Skeletal muscle tissue (tissue), 4 donors: Measurements from ENCODE around the gene EMX1. TPM values are rescaled to one million over a fixed set of nuclear protein-coding genes. Genes with fewer than 3 reads are reported as not detected.
"Not testable (repeated sequence)": the region's sequence is repeated elsewhere in the genome, so short reads cannot be mapped to it uniquely, and the experiment has no call there.

Experiments used
- H3K27ac ChIP-seq: one replicate; pipeline ENCODE4 v1.7.0; 2013; ENCODE audit warnings: mild to moderate bottlenecking, low read depth, low read length, inconsistent platforms
- H3K27me3 ChIP-seq, 3 donors: one replicate each; pipeline ENCODE4 v1.7.0; 2013; ENCODE audit warnings: low read length in 3 of 3; ENCODE audit not compliant: control insufficient read depth in 3 of 3, insufficient read depth in 3 of 3
- H3K36me3 ChIP-seq, 3 donors: one replicate each; pipeline ENCODE4 v1.7.0; 2013; ENCODE audit warnings: low read length in 3 of 3; ENCODE audit not compliant: control insufficient read depth in 3 of 3, insufficient read depth in 3 of 3
- H3K4me1 ChIP-seq, 3 donors: one replicate each; pipeline ENCODE4 v1.7.0; 2013; ENCODE audit warnings: low read length in 3 of 3, mild to moderate bottlenecking in 3 of 3; ENCODE audit not compliant: control insufficient read depth in 3 of 3, insufficient read depth in 3 of 3
- H3K4me3 ChIP-seq, 3 donors: one replicate each; pipeline ENCODE4 v1.7.0; 2013; ENCODE audit warnings: low read length in 3 of 3
- H3K9ac ChIP-seq, 3 donors: one replicate each; pipeline ENCODE4 v1.7.0; 2013; ENCODE audit warnings: low read length in 3 of 3, mild to moderate bottlenecking in 3 of 3, moderate library complexity in 2 of 3, low read depth in 1 of 3
- H3K9me3 ChIP-seq, 3 donors: one replicate each; pipeline ENCODE4 v1.7.0; 2013; ENCODE audit warnings: low read length in 3 of 3; ENCODE audit not compliant: control insufficient read depth in 3 of 3
- total RNA-seq: library from RNA; depleted of rRNA; stranded (reverse); fragments of >200 nt; gene quantifications from one replicate; pipeline ENCODE4 v1.2.3, GENCODE V29; 2014
- donor health status: Osteomylitis.

Gene EMX1
- total RNA-seq, 1 donor from 2014 or later: not detected

DNA sequence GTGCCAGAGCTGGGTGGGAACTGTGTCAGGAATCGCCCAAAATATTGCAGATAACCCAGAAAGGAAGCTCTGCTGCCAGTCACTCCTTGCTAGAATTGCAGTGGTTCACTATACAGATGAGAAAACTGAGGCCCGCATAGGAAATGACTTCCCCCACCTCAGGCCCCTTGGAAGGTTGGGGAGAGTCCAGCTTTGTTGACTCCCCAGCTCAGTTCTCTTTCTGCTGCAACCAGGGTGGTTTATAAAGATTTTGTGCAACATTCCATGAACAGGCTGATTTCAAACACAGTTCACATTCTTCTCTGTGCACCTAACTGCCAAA, 18.8 kb upstream of the EMX1 start:
- Histone ChIP-seq H3K27ac (no peak overlapping the region), H3K4me3 (no peak overlapping the region), H3K4me1 (peaks cover 5 to 13% (median 11%) of the 10 kb centered on the region in 3 donors), H3K9me3 (no peaks in the 10 kb centered on the region), H3K9ac (no peak overlapping the region), H3K27me3 (peaks cover 27 to 56% (median 48%) of the 10 kb centered on the region in 3 donors), H3K36me3 (no peaks in the 10 kb centered on the region)

DNA sequence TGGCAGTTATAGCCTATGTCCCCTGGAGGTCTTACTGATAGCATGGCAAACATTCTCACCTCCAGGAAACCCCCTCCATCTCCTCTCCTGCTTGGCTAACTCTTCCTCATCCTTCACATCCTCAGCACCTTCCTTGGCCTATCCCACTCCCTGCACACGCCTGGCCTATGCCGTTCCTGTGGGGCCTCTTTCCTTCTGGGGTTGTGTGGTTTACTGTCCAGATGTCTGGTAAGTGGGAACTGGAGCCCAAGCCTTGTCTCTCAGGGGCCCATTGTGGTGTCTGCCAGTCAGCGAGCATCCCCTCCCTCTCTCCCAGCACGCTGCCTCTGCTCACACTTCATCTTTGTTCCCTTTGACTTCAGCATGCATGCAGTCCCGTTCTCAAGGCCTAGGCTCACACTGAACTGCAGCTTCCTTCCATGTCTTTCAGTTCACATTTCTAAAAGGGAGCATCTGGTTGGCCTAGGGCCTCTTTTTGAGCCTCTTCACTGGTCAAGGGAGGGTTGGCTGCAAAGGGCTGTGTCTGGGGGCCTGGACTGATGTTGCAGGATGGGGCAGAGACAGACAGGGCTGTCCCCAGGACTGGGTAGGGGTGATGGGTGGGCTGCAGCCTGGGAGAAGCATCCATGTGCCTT, 17.0 kb upstream of the EMX1 start:
- H3K9ac ChIP-seq: no peak overlapping the region
- no peaks in the 10 kb centered on the region for H3K36me3 ChIP-seq
- no peaks in the 10 kb centered on the region for H3K9me3 ChIP-seq
- H3K4me3 ChIP-seq: no peak overlapping the region
- peaks cover 23 to 46% (median 35%) of the 10 kb centered on the region in 3 donors for H3K27me3 ChIP-seq
- H3K4me1 ChIP-seq: peaks cover 5 to 10% (median 7%) of the 10 kb centered on the region in 3 donors
- H3K27ac ChIP-seq: no peak overlapping the region

DNA sequence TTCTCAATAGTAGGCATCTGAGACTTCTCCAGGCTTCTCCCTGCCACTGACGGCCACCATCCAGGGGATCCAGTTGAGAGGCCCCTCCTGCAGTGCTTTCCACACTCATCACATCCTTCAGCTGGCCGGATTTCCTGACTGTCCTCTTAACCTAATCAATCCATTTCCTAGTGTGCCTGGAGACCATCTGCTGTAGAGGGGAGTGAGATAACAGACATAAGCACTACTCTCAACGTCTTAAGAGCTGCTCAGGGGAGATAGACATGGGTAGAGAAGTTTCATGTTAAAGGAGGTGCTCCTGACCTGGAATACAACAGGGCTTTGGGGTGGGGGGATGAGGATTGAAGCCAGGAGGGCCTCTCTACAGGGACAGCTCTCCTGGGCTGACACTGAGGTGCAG, 15.9 kb upstream of the EMX1 start:
- Histone ChIP-seq H3K36me3 (no peaks in the 10 kb centered on the region), H3K27ac (no peak overlapping the region), H3K27me3 (peaks cover 28 to 42% (median 31%) of the 10 kb centered on the region in 3 donors), H3K9ac (no peak overlapping the region), H3K9me3 (no peaks in the 10 kb centered on the region), H3K4me1 (no peaks in the 10 kb centered on the region), H3K4me3 (no peak overlapping the region)

DNA sequence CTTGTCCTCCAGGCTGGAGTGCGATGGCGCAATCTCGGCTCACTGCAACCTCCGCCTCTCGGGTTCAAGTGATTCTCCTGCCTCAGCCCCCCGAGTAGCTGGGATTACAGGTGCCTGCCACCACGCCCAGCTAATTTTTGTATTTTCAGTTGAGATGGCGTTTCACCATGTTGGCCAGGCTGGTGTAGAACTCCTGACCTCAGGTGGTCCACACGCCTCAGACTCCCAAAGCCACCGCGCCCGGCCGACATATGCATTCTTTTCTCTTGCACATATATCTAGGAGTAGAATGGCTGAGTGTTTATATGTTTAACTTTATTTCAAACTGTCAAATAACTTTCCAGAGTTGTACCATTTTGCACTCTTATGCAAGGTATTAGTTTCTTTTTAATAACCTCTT, 9.9 kb upstream of the EMX1 start:
- peaks cover 45 to 46% (median 45%) of the 10 kb centered on the region in 3 donors for H3K27me3 ChIP-seq
- H3K36me3 ChIP-seq, H3K9me3 ChIP-seq, H3K4me1 ChIP-seq, H3K4me3 ChIP-seq, H3K9ac ChIP-seq, H3K27ac ChIP-seq: not testable (repeated sequence)

DNA sequence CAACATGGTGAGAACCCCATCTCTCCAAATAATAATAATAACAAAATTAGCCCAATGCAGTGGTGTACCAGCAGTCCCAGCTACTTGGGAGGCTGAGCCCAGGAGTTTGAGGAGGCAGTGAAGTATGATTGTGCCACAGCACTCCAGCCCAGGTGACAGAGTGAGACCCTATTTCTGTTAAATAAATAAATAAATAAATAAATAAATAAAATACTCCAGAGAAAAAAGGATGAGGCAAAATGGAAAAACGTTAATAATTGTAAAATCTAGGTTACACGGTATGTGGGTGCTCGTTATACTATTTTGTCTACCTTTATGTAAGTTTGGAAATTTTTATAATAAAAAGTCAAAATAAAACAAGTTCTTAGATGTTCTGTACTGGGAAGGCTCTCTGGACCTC, 8.6 kb upstream of the EMX1 start:
- H3K27me3 ChIP-seq: peaks cover 47 to 60% (median 54%) of the 10 kb centered on the region in 3 donors
- H3K36me3 ChIP-seq: no peaks in the 10 kb centered on the region
- H3K27ac ChIP-seq: no peak overlapping the region
- H3K9ac ChIP-seq: no peak overlapping the region
- no peaks in the 10 kb centered on the region for H3K4me1 ChIP-seq
- no peak overlapping the region for H3K4me3 ChIP-seq
- H3K9me3 ChIP-seq: peaks cover 0 to 1% (median 0%) of the 10 kb centered on the region in 3 donors

DNA sequence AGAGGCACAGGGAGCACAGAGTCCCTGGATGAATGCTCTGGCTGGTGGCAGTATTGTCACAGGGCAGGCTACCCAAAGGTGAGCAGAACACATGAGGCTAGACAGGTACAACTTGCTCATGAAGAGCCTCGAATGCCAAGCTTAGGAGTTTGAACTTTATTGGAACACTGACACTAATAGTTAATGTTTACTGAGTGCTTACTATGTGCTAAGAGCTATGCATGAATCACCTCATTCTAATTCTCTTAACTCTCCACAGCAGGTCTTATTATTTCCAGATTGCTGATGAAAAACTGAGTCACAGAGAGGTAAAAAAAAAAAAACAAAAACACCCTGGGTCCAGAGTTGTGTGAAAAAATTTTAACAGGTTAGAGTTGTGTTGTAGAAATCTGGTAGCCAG, 6.1 kb upstream of the EMX1 start:
- Histone ChIP-seq H3K36me3 (no peaks in the 10 kb centered on the region), H3K27ac (no peak overlapping the region), H3K27me3 (peaks cover 69 to 80% (median 73%) of the 10 kb centered on the region in 3 donors), H3K9ac (no peak overlapping the region), H3K4me1 (peaks cover 10 to 14% (median 11%) of the 10 kb centered on the region in 3 donors), H3K4me3 (no peak overlapping the region), H3K9me3 (peaks cover 0 to 1% (median 0%) of the 10 kb centered on the region in 3 donors)

DNA sequence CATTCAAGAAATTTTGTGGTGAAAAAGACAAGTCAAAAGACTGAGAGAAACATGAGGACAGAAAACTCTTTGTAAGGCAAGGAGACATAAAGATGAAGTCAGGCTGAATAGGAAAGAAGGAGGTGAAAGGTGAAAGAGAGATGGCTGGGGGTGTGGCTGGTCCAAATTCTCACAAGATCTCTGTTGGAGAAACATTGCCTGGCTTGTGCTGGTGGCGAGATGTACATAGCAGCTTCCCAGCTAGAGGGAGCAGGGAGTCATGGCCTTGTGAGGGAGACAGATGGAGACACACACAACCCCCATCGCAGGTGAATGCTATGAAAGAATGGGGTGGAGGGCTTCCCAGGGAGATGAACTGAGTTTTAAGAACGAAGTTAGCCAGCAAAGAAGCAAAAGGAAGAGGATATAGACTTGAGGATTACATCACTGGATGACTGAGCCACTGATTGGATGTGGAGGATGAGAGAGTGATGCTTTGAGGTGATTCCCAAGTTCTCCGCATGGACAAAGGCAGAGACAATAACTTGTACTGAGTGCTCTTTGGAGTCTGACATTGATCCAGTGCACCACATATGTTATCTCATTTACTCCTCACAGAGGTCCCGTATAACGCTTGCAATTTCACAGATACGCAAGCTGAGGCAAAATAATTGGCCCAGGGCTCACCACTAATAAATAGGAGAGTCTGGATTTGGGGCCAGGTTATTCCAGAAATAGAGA, 3.7 kb upstream of the EMX1 start:
- H3K9ac ChIP-seq: no peak overlapping the region
- no peak overlapping the region for H3K4me3 ChIP-seq
- H3K36me3 ChIP-seq: no peaks in the 10 kb centered on the region
- H3K9me3 ChIP-seq: peaks cover 0 to 1% (median 0%) of the 10 kb centered on the region in 3 donors
- no peak overlapping the region for H3K27ac ChIP-seq
- H3K4me1 ChIP-seq: peaks cover 27 to 32% (median 29%) of the 10 kb centered on the region in 3 donors
- H3K27me3 ChIP-seq: peaks cover 80 to 84% (median 81%) of the 10 kb centered on the region in 3 donors

DNA sequence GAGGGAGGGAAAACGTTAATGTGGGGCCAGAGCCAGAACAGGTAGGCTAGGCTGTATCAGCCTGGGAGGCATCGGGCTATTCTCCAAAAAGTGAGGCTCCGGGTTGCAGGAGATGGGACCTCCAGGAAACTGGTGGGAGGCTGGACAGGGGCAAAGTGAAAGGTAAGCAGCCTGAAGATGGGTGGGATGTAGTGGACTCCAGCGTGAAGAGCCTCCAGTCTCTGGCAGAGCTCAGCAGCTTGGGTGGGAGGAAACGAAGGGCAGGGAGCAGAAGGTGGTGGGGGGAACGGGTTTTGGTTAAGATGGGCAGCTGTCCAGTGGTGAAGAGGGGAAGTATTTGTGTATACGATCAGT, 3.1 kb upstream of the EMX1 start:
- Histone ChIP-seq H3K4me3 (no peak overlapping the region), H3K27me3 (peaks cover 83 to 89% (median 84%) of the 10 kb centered on the region in 3 donors), H3K9me3 (peaks cover 0 to 1% (median 0%) of the 10 kb centered on the region in 3 donors), H3K4me1 (peaks cover 30 to 35% (median 32%) of the 10 kb centered on the region in 3 donors), H3K27ac (no peak overlapping the region), H3K9ac (no peak overlapping the region), H3K36me3 (no peaks in the 10 kb centered on the region)

DNA sequence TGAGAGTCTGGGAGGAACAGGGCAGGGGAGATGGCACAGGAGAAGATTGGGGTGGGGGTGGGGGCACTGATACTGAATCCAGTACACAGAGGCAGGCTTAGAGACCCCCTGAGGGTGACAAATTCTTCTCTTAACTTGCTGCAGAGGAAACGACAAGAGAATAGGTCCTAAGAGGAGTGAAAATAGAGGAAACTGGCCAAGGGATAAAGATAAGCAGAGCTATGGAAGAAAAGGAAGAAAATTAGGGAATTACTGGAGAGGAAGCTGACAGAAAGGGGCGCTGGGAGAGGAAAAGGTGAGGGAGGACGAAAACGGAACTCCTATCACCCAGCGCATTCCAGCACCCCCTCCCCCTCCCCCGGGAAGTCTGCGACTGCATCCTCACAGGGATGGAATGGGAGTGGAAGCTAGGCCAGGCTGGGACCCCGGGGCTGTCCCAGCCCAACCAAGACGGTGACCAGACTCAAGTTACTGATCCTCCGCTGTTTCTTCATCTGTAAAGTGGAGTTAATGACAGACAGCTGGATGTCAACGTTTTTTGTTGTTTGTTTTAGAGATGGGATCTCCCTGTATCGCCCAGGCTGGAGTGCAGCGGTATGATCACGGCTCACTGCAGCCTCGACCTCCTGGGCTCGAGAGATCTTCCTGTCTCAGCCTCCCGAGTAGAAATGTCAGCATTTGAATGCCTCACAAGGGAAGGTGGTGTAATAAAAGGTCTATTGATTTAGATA, 2.6 kb upstream of the EMX1 start:
- no peaks in the 10 kb centered on the region for H3K36me3 ChIP-seq
- peaks cover 0 to 1% (median 0%) of the 10 kb centered on the region in 3 donors for H3K9me3 ChIP-seq
- H3K4me1 ChIP-seq: peaks cover 31 to 36% (median 34%) of the 10 kb centered on the region in 3 donors
- no peak overlapping the region for H3K27ac ChIP-seq
- peaks cover 84 to 89% (median 85%) of the 10 kb centered on the region in 3 donors for H3K27me3 ChIP-seq
- no peak overlapping the region for H3K9ac ChIP-seq
- H3K4me3 ChIP-seq: no peak overlapping the region
